GM12875 (cell line): ENCODE measurements around the gene KRTAP12-1.

Experiments used
- H3K4me3 ChIP-seq: one replicate; pipeline ENCODE4 v1.5.1; 2011; ENCODE audit warnings: low read depth, low read length, control low read depth
- TF ChIP-seq, protein P1 (sequence below): IDR thresholded peaks from 2 replicates; pipeline ENCODE4 v1.5.1; 2011; ENCODE audit warnings: low read depth, mild to moderate bottlenecking, control low read depth, inconsistent platforms, low read length, moderate library complexity, borderline replicate concordance; ENCODE audit not compliant: insufficient read depth

The KRTAP12-1 gene

GRCh38 chr21:44681861-44682579 lies at the start of gene KRTAP12-1:
Gene KRTAP12-1, minus strand, starts transcription at chr21:44682163. Its CDS starts 40 bp downstream, at chr21:44682123.
- no peak within 1 kb of the TSS for H3K4me3 ChIP-seq
- TF ChIP-seq, protein P1, sequence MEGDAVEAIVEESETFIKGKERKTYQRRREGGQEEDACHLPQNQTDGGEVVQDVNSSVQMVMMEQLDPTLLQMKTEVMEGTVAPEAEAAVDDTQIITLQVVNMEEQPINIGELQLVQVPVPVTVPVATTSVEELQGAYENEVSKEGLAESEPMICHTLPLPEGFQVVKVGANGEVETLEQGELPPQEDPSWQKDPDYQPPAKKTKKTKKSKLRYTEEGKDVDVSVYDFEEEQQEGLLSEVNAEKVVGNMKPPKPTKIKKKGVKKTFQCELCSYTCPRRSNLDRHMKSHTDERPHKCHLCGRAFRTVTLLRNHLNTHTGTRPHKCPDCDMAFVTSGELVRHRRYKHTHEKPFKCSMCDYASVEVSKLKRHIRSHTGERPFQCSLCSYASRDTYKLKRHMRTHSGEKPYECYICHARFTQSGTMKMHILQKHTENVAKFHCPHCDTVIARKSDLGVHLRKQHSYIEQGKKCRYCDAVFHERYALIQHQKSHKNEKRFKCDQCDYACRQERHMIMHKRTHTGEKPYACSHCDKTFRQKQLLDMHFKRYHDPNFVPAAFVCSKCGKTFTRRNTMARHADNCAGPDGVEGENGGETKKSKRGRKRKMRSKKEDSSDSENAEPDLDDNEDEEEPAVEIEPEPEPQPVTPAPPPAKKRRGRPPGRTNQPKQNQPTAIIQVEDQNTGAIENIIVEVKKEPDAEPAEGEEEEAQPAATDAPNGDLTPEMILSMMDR: no peak

DNA sequence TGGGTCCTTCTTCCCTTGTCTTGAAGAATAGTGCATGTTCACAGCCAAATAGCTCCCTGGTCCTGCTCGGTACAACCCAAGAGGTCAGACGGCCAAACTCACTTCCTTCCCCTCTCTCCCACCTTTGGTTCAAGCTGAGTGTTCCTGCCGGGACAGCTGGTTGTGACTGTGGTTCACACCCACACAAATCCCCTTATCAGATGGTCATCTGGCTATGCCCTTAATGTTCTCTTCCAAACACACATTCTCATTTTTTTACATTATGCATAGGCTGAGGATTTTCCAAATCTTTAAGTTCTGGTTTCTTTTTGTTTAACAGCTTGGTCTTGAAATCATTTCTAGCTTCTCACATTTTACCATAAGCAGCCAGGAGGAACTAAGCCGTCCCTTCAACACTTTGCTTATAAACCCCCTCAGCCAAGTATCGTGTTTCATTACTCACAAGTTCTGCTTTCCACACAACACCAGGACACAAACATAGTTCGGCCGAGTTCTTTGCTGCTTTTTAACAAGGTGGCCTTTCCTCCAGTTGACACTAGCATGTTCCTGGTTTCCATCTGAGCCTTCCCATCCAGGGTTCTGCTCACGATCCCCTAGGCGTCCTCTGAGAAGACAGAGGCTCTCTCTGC lies 49.1 kb upstream of the KRTAP12-1 start:
- H3K4me3 ChIP-seq: no peak overlapping the region
- TF ChIP-seq, protein P1: no peak

GRCh38 chr21:44730028-44730395 lies 48.0 kb upstream of the KRTAP12-1 start:
- TF ChIP-seq, protein P1: no peak
- no peak overlapping the region for H3K4me3 ChIP-seq

- TF ChIP-seq, protein P1: no peak
- no peak overlapping the region for H3K4me3 ChIP-seq
Measured at GRCh38 chr21:44729336-44730027, 47.5 kb upstream of the KRTAP12-1 start.

DNA sequence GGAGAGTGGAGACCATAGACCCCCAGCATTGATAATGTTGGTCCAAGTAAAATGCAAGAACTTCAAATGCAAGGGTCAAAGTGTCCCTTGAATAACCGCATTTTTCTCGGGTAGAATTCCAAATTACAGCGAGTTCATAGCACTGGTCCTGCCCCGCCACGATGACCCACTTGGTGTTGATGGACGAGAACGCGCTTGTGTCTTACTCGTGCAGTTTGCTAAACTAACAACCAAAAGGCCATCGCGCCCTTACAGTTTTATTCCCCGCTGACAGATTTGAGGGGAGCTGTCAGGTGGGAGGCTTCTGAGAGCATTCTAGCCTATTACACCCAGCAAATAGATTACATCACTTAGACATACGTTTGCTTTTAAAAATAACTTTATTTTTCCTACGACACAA lies 46.8 kb upstream of the KRTAP12-1 start:
- TF ChIP-seq, protein P1: no peak
- H3K4me3 ChIP-seq: no peak overlapping the region

DNA sequence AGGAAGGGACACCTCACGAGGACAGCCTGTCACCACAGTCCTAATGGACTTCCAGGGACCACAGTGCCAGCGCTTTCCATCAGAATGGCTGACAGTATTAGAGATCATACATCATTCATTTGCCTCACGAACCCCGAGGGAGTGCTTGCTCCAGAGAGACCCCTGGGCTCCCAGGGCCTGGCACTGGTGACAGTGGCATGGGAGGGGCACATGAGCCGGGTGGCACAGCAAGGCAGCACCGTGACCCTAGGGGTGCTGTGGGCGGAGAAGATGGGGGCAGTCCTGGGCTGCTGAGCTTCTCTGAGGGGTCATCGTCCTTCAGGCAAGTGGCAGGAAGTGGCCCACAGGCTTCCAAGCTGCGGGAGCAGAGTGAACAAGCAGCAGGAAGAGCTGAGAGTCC lies 45.8 kb upstream of the KRTAP12-1 start:
- no peak overlapping the region for H3K4me3 ChIP-seq
- TF ChIP-seq, protein P1: no peak
